ENCODE data around the gene CNPY2.

Gene CNPY2

GRCh38 chr12:56297400-56297799, 18.4 kb downstream of the CNPY2 start:
- TF ChIP-seq OSR1 (CRISPR knock-in tag; IDR thresholded peaks at IDR 0.05) (no peak), ZFP30 (CRISPR knock-in tag; IDR thresholded peaks at IDR 0.05) (no peak), ZC3H10 (CRISPR knock-in tag; IDR thresholded peaks at IDR 0.05) (no peak), CREB5 (CRISPR knock-in tag; IDR thresholded peaks at IDR 0.05; ENCODE audit: low read depth) (no peak), BACH2 (CRISPR knock-in tag; IDR thresholded peaks at IDR 0.05; ENCODE audit: borderline replicate concordance) (no peak), ESRRG (CRISPR knock-in tag; IDR thresholded peaks at IDR 0.05) (no peak), RARB (CRISPR knock-in tag; IDR thresholded peaks at IDR 0.05) (no peak), ISL1 (CRISPR knock-in tag; IDR thresholded peaks at IDR 0.05) (no peak), TOX (CRISPR knock-in tag; IDR thresholded peaks at IDR 0.05; ENCODE audit: borderline replicate concordance) (no peak), ZFP3 (CRISPR knock-in tag; IDR thresholded peaks at IDR 0.05) (no peak), CSDC2 (CRISPR knock-in tag; IDR thresholded peaks at IDR 0.05) (no peak)
- TF ChIP-seq, protein P1, sequence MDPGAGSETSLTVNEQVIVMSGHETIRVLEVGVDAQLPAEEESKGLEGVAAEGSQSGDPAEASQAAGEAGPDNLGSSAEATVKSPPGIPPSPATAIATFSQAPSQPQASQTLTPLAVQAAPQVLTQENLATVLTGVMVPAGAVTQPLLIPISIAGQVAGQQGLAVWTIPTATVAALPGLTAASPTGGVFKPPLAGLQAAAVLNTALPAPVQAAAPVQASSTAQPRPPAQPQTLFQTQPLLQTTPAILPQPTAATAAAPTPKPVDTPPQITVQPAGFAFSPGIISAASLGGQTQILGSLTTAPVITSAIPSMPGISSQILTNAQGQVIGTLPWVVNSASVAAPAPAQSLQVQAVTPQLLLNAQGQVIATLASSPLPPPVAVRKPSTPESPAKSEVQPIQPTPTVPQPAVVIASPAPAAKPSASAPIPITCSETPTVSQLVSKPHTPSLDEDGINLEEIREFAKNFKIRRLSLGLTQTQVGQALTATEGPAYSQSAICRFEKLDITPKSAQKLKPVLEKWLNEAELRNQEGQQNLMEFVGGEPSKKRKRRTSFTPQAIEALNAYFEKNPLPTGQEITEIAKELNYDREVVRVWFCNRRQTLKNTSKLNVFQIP (CRISPR knock-in tag; IDR thresholded peaks at IDR 0.05; ENCODE audit: borderline replicate concordance, low read depth), result no peak
- TF ChIP-seq, protein P2, sequence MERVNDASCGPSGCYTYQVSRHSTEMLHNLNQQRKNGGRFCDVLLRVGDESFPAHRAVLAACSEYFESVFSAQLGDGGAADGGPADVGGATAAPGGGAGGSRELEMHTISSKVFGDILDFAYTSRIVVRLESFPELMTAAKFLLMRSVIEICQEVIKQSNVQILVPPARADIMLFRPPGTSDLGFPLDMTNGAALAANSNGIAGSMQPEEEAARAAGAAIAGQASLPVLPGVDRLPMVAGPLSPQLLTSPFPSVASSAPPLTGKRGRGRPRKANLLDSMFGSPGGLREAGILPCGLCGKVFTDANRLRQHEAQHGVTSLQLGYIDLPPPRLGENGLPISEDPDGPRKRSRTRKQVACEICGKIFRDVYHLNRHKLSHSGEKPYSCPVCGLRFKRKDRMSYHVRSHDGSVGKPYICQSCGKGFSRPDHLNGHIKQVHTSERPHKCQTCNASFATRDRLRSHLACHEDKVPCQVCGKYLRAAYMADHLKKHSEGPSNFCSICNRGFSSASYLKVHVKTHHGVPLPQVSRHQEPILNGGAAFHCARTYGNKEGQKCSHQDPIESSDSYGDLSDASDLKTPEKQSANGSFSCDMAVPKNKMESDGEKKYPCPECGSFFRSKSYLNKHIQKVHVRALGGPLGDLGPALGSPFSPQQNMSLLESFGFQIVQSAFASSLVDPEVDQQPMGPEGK (CRISPR knock-in tag; IDR thresholded peaks at IDR 0.05; ENCODE audit: borderline replicate concordance), result no peak
- ATAC-seq, result no peak

DNA sequence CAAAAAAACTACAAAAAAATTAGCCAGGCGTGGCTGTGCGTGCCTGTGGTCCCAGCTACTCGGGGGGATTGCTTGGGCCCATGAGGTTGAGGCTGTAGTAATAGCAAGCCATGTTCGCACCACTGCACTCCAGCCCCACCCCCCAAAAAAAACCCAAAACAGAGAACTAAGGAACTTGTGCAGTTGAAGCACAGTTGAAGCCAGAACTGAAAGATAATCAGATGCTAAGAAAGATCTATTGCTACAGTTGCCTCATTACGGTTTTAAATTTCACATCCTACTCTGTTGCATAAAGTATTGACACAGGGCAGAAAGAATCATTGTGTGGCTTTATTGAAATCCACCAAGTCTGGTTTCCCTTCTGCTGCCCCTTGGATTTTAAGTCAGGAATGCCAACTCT, 19.5 kb downstream of the CNPY2 start:
- TF ChIP-seq ZFP3 (CRISPR knock-in tag; IDR thresholded peaks at IDR 0.05) (no peak), ZNF8 (CRISPR knock-in tag; IDR thresholded peaks at IDR 0.05) (no peak), ISL1 (CRISPR knock-in tag; IDR thresholded peaks at IDR 0.05) (no peak), ZNF565 (CRISPR knock-in tag; conservative IDR thresholded peaks at IDR 0.05; ENCODE audit: low read depth) (no peak), OSR1 (CRISPR knock-in tag; IDR thresholded peaks at IDR 0.05) (no peak), PPARA (CRISPR knock-in tag; IDR thresholded peaks at IDR 0.05; ENCODE audit: borderline replicate concordance) (no peak)
- TF ChIP-seq, protein P3, sequence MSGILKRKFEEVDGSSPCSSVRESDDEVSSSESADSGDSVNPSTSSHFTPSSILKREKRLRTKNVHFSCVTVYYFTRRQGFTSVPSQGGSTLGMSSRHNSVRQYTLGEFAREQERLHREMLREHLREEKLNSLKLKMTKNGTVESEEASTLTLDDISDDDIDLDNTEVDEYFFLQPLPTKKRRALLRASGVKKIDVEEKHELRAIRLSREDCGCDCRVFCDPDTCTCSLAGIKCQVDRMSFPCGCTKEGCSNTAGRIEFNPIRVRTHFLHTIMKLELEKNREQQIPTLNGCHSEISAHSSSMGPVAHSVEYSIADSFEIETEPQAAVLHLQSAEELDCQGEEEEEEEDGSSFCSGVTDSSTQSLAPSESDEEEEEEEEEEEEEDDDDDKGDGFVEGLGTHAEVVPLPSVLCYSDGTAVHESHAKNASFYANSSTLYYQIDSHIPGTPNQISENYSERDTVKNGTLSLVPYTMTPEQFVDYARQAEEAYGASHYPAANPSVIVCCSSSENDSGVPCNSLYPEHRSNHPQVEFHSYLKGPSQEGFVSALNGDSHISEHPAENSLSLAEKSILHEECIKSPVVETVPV (CRISPR knock-in tag; IDR thresholded peaks at IDR 0.05), result no peak
- ATAC-seq, result no peak

- TF ChIP-seq ARNTL (CRISPR knock-in tag; IDR thresholded peaks at IDR 0.05; ENCODE audit: borderline replicate concordance, low read depth) (no peak), CSDC2 (CRISPR knock-in tag; IDR thresholded peaks at IDR 0.05) (no peak)
- ATAC-seq, result no peak
These were observed 22.0 kb downstream of the CNPY2 start for GRCh38 chr12:56293795-56294194.

DNA sequence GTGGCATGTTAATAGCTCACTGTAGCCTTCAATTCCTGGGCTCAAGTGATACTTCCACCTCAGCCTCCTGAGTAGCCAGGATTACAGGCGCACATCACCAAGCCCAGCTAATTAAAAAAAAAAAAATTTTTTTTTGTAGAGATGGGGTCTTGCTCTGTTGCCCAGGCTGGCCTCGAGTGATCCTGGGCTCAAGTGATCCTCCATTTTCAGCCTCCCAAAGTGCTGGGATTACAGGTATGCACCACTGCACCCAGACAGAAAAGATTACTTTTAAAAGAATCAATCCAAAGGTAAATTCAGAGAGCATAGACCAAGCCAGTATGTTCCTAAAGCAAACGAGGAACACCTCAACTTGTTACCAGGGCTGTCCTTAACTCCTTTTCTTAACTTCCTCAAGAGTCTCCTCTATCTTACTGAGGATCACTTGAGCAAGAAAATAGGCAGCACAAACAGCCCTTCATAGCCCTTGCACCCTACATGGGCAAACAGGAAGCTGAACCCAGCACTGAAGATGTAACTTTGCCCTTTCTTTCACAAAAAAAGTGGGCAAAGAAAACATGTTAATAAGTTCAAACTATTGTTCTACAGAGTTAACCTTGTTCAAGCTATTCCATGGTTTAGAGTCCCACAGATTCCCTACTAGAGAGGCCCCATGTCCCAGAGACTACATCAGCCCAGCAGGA, 26.9 kb downstream of the CNPY2 start:
- no peak for ATAC-seq
- TF ChIP-seq, protein P1 (CRISPR knock-in tag; IDR thresholded peaks at IDR 0.05; ENCODE audit: borderline replicate concordance, low read depth), result no peak
- TF ChIP-seq ZNF8 (CRISPR knock-in tag; IDR thresholded peaks at IDR 0.05) (no peak), ARNTL (CRISPR knock-in tag; IDR thresholded peaks at IDR 0.05; ENCODE audit: borderline replicate concordance, low read depth) (no peak), TCF4 (CRISPR knock-in tag; IDR thresholded peaks at IDR 0.05; ENCODE audit: borderline replicate concordance) (no peak), SNAI2 (CRISPR knock-in tag; IDR thresholded peaks at IDR 0.05) (no peak), ZC3H10 (CRISPR knock-in tag; IDR thresholded peaks at IDR 0.05) (no peak), BACH2 (CRISPR knock-in tag; IDR thresholded peaks at IDR 0.05; ENCODE audit: borderline replicate concordance) (no peak), TOX (CRISPR knock-in tag; IDR thresholded peaks at IDR 0.05; ENCODE audit: borderline replicate concordance) (no peak), ESRRG (CRISPR knock-in tag; IDR thresholded peaks at IDR 0.05) (no peak)
- TF ChIP-seq, protein P3 (CRISPR knock-in tag; IDR thresholded peaks at IDR 0.05), result no peak
